BLaER1 treated with 17β-estradiol and CSF1 and Interleukin-3, amounts not matched to agents 10 nM and 100 nM (cell line): ENCODE measurements around the gene SLC8B1.
A peak's percentile ranks its signal among the peaks of the same experiment; 100 is the strongest.
"Not testable (repeated sequence)": the region's sequence is repeated elsewhere in the genome, so short reads cannot be mapped to it uniquely, and the experiment has no call there.

Experiments used
- H3K27ac ChIP-seq, 11 experiments: shearing (Covaris generic); formaldehyde crosslinking; 2 replicates each; pipeline ENCODE4 v1.8.1; 2022
- H3K27me3 ChIP-seq, 11 experiments: shearing (Covaris generic); formaldehyde crosslinking; 2 replicates each; pipeline ENCODE4 v1.8.1; 2022
- H3K36me3 ChIP-seq, 11 experiments: shearing (Covaris generic); formaldehyde crosslinking; 2 replicates each; pipeline ENCODE4 v1.8.1; 2022
- H3K4me1 ChIP-seq, 10 experiments: shearing (Covaris generic); formaldehyde crosslinking; 2 replicates each; pipeline ENCODE4 v1.8.1; 2022
- H3K4me2 ChIP-seq, 11 experiments: shearing (Covaris generic); formaldehyde crosslinking; 2 replicates each; pipeline ENCODE4 v1.8.1; 2022
- H3K4me3 ChIP-seq, 10 experiments: shearing (Covaris generic); formaldehyde crosslinking; 2 replicates each; pipeline ENCODE4 v1.8.1; 2022
- H3K9ac ChIP-seq, 11 experiments: shearing (Covaris generic); formaldehyde crosslinking; 2 replicates each; pipeline ENCODE4 v1.8.1; 2022
- H3K9me3 ChIP-seq, 11 experiments: shearing (Covaris generic); formaldehyde crosslinking; replicated peaks in 1 of 11; 2 replicates each; pipeline ENCODE4 v1.8.1; 2022
- H4K20me1 ChIP-seq, 11 experiments: shearing (Covaris generic); formaldehyde crosslinking; 2 replicates each; pipeline ENCODE4 v1.8.1; 2022
- Cebpa-rat ChIP-seq, 11 experiments: shearing (Covaris generic); IDR thresholded peaks; 2 replicates each; pipeline ENCODE4 v1.8.1; 2022

SLC8B1 gene

DNA sequence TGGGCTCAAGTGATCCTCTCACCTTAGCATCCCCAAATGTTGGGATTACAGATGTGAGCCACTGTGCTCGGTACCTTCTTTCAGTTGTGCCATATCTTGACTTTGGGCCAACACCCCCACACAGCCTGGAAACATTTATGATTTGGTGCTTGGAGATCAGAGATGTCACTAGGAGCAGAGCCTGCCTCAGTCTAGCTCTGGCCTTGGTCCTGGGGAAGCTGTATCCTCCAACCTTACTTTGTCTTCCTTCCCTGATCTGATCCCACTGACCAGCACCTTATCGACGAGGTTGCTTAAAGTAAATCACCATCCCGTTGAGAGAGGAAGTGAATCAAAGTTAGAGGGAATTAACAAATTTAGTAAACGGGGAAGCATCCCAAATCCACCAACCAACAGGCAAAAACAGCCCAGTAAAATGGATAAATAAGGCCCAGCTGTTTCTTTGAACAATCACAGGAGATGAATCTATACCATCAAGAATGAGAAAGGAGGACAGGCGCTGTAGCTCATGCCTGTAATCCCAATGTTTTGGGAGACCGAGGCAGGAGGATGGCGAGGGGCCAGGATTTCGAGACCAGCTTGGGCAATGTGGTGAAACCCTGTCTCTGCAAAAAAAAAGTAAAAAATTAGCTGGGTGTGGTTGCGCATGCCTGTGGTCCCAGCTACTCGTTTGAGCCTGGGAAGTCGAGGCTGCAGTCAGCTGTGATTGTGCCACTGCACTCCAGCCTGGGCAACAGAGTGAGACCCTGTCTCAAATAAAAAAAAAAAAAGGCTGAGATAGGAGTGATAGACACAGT, 26.9 kb upstream of the SLC8B1 start:
- Histone ChIP-seq H4K20me1 (peaks cover 0 to 74% (median 23%) of the 10 kb centered on the region in 11 experiments; a peak in 17 of 22 replicates), H3K4me3 (no peak overlapping the region), H3K36me3 (peaks cover 0 to 40% (median 0%) of the 10 kb centered on the region in 11 experiments; a peak in 6 of 22 replicates), H3K27me3 (no peaks in the 10 kb centered on the region), H3K4me2 (peak overlapping the region in 4 of 11 experiments; percentile 9 to 98 (median 78); a peak in 6 of 22 replicates), H3K27ac (no peak overlapping the region), H3K4me1 (peaks cover 18 to 43% (median 24%) of the 10 kb centered on the region in 10 experiments), H3K9me3 (no peaks in the 10 kb centered on the region), H3K9ac (0 out of 22 replicates have a peak overlapping the region, but pooled peaks of 1 of the 11 experiments have one; percentile 15)
- no peak for TF ChIP-seq Cebpa-rat (IDR thresholded peaks at IDR 0.05)

DNA sequence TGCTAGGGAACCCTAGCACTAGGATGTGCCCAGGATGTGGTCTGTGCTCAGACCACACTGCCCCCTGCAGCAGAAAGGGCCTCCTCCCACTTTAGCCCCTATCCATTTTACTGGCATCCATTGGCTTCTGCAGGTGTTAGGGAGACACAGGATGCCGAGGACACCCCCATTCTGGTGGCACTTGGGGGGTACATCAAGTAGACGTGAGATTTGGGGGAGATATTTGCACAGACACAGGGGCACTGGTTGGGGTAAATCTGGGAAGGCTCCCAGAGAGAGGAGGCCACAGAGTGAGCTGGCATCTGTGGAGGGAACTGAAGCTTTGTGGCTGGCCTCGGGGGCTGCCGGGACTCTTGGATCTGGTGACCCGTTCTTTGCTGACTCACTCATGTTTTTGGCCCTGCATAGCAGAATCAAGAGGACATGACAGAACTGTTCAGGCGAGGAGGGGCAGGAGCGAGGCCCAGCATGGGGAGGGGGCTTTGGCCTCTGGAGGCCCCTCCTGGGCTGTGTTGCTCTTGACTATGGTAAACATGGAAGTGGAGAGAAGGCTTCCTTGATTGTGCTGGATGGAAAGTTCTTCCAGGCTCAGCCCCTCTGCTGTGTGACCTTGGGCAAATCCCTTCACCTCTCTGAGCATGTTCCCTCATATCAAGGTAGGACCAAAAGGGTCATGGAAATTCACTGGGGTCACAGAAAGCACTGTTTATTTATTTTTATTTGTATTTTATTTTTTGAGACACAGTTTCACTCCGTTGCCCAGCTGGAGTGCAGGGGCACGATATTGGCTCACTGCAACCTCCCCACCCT, 25.2 kb upstream of the SLC8B1 start:
- Histone ChIP-seq H3K4me2 (peak overlapping the region; percentile 90 to 100 (median 97); a peak in 16 of 22 replicates), H3K9ac (peak overlapping the region in 4 of 11 experiments; percentile 80 to 86 (median 84); a peak in 4 of 22 replicates), H3K9me3 (no peaks in the 10 kb centered on the region), H3K4me3 (peak overlapping the region in 5 of 10 experiments; percentile 76 to 99 (median 88); a peak in 8 of 20 replicates), H3K27me3 (no peaks in the 10 kb centered on the region), H3K27ac (peak overlapping the region in 1 of 11 experiments; percentile 0; a peak in 1 of 22 replicates), H4K20me1 (peaks cover 0 to 62% (median 23%) of the 10 kb centered on the region in 11 experiments; a peak in 17 of 22 replicates), H3K4me1 (peaks cover 18 to 43% (median 24%) of the 10 kb centered on the region in 10 experiments), H3K36me3 (peaks cover 0 to 24% (median 0%) of the 10 kb centered on the region in 11 experiments; a peak in 6 of 22 replicates)
- TF ChIP-seq Cebpa-rat (IDR thresholded peaks at IDR 0.05), result no peak

DNA sequence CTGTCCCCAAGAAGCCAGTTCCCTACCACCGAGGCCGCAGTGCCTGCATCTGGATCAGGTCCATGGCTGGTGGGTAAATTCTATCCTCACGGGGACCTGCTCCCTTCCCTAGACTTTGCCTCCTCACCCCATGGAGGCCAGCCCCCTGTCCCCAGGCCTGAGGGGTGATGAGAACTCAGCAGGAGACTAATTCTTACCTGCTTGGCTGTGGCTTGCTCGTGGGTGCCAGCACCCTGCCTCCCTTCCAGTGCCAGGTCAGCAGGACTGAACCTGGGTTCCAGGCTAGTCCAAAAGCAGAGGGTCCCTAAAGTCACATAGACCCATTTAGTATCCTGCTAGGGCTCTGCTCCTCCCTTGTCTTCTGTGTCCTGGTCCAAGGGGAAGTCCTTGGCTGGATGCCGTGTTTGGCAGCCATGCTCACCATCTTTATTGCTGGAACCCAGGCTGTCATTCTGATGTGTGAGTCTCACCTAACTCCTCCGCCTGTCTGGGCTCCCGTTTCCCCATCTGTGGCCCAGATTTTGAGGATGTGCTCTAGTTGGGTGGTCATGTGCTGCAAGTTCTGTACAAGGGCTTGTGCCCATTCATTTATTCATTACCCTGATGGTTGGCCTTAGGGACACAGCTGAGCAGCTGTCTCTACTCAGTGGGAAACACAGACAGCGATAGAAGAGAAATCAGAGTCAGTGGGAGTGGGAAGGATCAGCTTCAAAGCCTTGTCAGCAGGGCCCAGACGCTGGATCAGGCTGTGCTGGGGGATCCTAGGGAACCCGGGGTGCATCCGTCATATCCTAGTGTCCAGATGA, 24.4 kb upstream of the SLC8B1 start:
- H3K27me3 ChIP-seq, result no peaks in the 10 kb centered on the region
- no peaks in the 10 kb centered on the region for H3K9me3 ChIP-seq
- H3K9ac ChIP-seq, result peak overlapping the region; percentile 71 to 86 (median 80); a peak in 21 of 22 replicates
- peak overlapping the region; percentile 90 to 100 (median 97) for H3K4me2 ChIP-seq
- peaks cover 0 to 16% (median 0%) of the 10 kb centered on the region in 11 experiments; a peak in 4 of 22 replicates for H3K36me3 ChIP-seq
- no peak for TF ChIP-seq Cebpa-rat (IDR thresholded peaks at IDR 0.05)
- H4K20me1 ChIP-seq, result peaks cover 0 to 54% (median 22%) of the 10 kb centered on the region in 11 experiments; a peak in 17 of 22 replicates
- peaks cover 18 to 43% (median 24%) of the 10 kb centered on the region in 10 experiments for H3K4me1 ChIP-seq
- H3K27ac ChIP-seq, result peak overlapping the region in 7 of 11 experiments; percentile 62 to 80 (median 76); a peak in 14 of 22 replicates
- peak overlapping the region; percentile 65 to 99 (median 77) for H3K4me3 ChIP-seq

DNA sequence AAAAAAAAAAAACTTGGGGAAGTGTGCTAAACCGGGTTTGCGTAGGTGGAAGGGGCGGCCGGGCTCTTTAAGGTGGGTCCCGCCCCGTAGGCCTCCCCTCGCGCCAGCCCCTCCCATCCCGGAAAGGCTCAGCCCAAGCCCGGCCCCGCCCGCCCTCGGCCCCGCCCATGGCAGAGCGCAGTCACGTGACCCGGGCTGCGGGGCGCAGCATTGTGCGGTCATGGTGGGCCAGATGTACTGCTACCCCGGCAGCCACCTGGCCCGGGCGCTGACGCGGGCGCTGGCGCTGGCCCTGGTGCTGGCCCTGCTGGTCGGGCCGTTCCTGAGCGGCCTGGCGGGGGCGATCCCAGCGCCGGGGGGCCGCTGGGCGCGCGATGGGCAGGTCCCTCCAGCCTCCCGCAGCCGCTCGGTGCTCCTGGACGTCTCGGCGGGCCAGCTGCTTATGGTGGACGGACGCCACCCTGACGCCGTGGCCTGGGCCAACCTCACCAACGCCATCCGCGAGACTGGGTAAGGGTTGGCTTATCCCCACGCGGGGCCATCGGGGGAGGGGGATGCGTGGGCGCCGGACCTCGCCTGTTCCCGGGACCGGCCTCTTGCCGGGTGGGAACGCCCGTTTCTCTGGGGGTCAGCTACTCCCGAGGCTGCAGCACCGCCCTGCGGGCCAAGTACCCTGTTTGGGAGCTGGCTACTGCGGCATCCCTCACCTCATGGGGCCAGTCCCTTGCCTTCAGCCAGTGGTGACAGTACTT, 23.6 kb upstream of the SLC8B1 start, which contains the start of gene PLBD2:
Gene PLBD2, plus strand, starts transcription at position 207 of the 752 bp plus-strand sequence. Its CDS starts 14 bp downstream, at position 221.
- Histone ChIP-seq H3K27ac (peak within 1 kb of the TSS; percentile 63 to 80 (median 73)), H3K4me1 (peaks cover 18 to 43% (median 24%) of the 10 kb centered on the region in 10 experiments), H3K9ac (peak within 1 kb of the TSS; percentile 71 to 86 (median 80)), H3K9me3 (no peaks in the 10 kb centered on the region), H3K4me3 (peak within 1 kb of the TSS; percentile 65 to 99 (median 77)), H3K36me3 (peaks cover 0 to 8% (median 0%) of the 10 kb centered on the region in 11 experiments; a peak in 2 of 22 replicates), H4K20me1 (peaks cover 0 to 46% (median 18%) of the 10 kb centered on the region in 11 experiments; a peak in 15 of 22 replicates), H3K4me2 (peak within 1 kb of the TSS; percentile 90 to 100 (median 97)), H3K27me3 (no peaks in the 10 kb centered on the region)
- no peak for TF ChIP-seq Cebpa-rat (IDR thresholded peaks at IDR 0.05)

DNA sequence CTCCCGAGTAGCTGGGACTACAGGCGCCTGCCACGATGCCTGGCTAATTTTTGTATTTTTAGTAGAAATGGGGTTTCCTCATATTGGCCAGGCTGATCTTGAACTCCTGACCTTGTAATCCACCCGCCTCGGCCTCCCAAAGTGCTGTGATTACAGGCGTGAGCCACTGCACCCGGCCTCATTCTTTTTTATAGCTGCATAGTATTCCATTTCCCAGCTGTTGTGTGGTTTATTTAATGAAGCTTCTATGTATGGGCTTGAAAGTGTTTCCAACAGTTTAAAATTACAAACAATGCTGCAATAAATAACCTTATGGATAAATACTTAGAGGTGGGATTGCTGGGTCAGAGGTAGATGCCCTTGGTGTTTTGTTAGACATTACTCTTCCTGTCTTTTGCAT, 19.3 kb upstream of the SLC8B1 start:
- H3K9ac ChIP-seq, H3K36me3 ChIP-seq, H3K27ac ChIP-seq, H3K9me3 ChIP-seq, H3K4me2 ChIP-seq, H4K20me1 ChIP-seq, H3K27me3 ChIP-seq, H3K4me3 ChIP-seq: not testable (repeated sequence)
- H3K4me1 ChIP-seq, result peaks cover 2 to 15% (median 13%) of the 10 kb centered on the region in 10 experiments

DNA sequence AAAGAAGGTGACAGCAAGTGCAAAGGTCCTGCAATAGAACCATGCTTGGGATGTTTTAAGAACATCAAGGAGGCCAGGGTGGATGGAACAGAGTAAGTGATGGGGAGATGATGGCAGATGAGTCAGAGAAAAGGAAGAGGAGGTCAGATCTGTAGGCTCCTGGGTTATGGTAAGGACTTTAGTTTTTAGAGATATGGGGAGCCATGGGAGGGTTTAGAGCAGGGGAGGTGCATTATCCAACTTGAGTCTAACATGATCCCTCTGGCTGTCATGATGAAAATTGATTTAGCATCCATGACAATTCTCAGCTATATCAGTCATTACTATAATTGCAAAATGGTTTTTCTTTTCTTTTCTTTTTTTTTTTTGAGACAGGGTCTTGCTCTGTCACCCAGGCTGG, 16.2 kb upstream of the SLC8B1 start:
- Histone ChIP-seq H3K4me3 (no peak overlapping the region), H3K27me3 (no peaks in the 10 kb centered on the region), H3K9me3 (no peaks in the 10 kb centered on the region), H3K4me2 (no peak overlapping the region), H3K36me3 (no peaks in the 10 kb centered on the region), H3K4me1 (peaks cover 0 to 3% (median 0%) of the 10 kb centered on the region in 10 experiments; a peak in 1 of 20 replicates), H3K27ac (no peak overlapping the region), H4K20me1 (no peaks in the 10 kb centered on the region), H3K9ac (no peak overlapping the region)
- no peak for TF ChIP-seq Cebpa-rat (IDR thresholded peaks at IDR 0.05)

DNA sequence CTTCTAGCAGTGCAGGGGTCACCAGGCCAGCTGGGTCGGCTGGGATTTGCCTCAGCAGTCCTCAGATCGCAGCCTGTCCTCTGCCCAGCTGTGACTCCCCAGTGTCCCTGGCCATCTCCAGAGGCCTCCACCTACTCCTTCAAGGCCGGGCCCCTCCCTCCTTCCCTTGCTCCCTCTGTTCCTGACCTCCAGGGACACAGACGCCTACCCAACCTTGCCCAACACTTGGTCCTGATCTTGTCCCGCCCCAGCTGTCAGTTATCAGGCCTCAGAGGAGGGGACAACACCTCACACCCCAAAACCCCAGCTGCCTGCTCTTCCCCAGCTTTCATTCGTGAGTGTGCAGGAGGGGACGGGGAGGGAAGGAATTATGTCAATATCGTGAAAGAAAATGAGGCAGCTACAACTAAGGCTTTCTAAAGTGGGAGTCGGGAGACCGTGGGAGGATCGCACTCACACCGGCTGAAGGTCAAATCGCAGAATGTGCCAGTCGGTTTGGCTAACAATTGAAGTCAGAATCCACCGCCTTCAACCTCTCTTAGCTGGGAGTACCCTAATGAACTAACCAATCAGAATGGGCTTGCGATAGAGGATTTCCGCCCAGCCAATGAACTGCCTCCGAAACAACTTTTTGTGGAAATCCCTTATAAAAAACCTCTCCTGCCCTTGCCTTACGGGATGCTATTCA, 14.1 kb upstream of the SLC8B1 start:
- Histone ChIP-seq H3K4me2 (no peak overlapping the region), H3K36me3 (no peaks in the 10 kb centered on the region), H3K4me3 (no peak overlapping the region), H4K20me1 (no peaks in the 10 kb centered on the region), H3K27ac (no peak overlapping the region), H3K9me3 (no peaks in the 10 kb centered on the region), H3K9ac (no peak overlapping the region), H3K4me1 (peaks cover 0 to 3% (median 0%) of the 10 kb centered on the region in 10 experiments; a peak in 1 of 20 replicates), H3K27me3 (no peaks in the 10 kb centered on the region)
- TF ChIP-seq Cebpa-rat (IDR thresholded peaks at IDR 0.05), result no peak
